Thymus (tissue), 11 donors: Measurements from ENCODE around the gene EPHB3. TPM values are rescaled to one million over a fixed set of nuclear protein-coding genes. Genes with fewer than 3 reads are reported as not detected.
"Not testable (repeated sequence)": the region's sequence is repeated elsewhere in the genome, so short reads cannot be mapped to it uniquely, and the experiment has no call there.

Experiments
- DNase-seq, 9 donors: peaks; one replicate each; pipeline ENCODE4 v3.0.0-alpha.2; 2013; ENCODE audit warnings: low spot score in 9 of 9, low read depth in 6 of 9, missing footprints in 1 of 9
- H3K27ac ChIP-seq, 2 donors: one replicate each; pipeline ENCODE4 v1.5.1; 2013; ENCODE audit warnings: control low read depth in 1 of 2, low read depth in 1 of 2, low read length in 1 of 2, mild to moderate bottlenecking in 1 of 2, moderate library complexity in 1 of 2
- H3K27me3 ChIP-seq, 2 donors: one replicate each; pipeline ENCODE4 v1.5.1; 2013; ENCODE audit warnings: low read length in 1 of 2; ENCODE audit not compliant: control insufficient read depth in 2 of 2, insufficient read depth in 1 of 2
- H3K36me3 ChIP-seq, 2 donors: one replicate each; pipeline ENCODE4 v1.5.1; 2013; ENCODE audit warnings: low read length in 1 of 2, mild to moderate bottlenecking in 1 of 2, moderate library complexity in 1 of 2; ENCODE audit not compliant: control insufficient read depth in 2 of 2, insufficient read depth in 2 of 2
- H3K4me1 ChIP-seq, 2 donors: one replicate each; pipeline ENCODE4 v1.5.1; 2013; ENCODE audit warnings: low read length in 2 of 2; ENCODE audit not compliant: control insufficient read depth in 2 of 2, insufficient read depth in 2 of 2
- H3K4me3 ChIP-seq, 2 donors: one replicate each; pipeline ENCODE4 v1.5.1; 2013; ENCODE audit warnings: low read length in 2 of 2, control low read depth in 1 of 2, mild to moderate bottlenecking in 1 of 2
- H3K9me3 ChIP-seq, 2 donors: one replicate each; pipeline ENCODE4 v1.5.1; 2013; ENCODE audit warnings: low read length in 1 of 2, mild to moderate bottlenecking in 1 of 2; ENCODE audit not compliant: control insufficient read depth in 2 of 2, insufficient read depth in 1 of 2
- whole genome bisulfite sequencing: extraction: QIAGEN DNeasy Blood & Tissue Kit; methylation state at CpG from one replicate; pipeline ENCODE4 v1.1.7; 2013; 5-methylcytosine and 5-hydroxymethylcytosine counted together
- polyA plus RNA-seq: library from polyadenylated mRNA; stranded (reverse); fragments of 200-250 nt; gene quantifications from one replicate; pipeline ENCODE4 v1.2.3, GENCODE V29; 2013
- total RNA-seq: library from RNA; stranded (reverse); fragments of 120-200 nt; gene quantifications from one replicate; pipeline ENCODE4 v1.2.4, GENCODE V29; 2013
- donor health status: healthy.

Gene EPHB3
- total and polyA plus RNA-seq, 2 donors, result 1.1 to 1.3 TPM

GRCh38 chr3:184604615-184605290 is 43.2 kb downstream of the EPHB3 start:
- Histone ChIP-seq H3K9me3 (peaks cover 0 to 3% of the 10 kb centered on the region in 2 donors), H3K27ac (peak overlapping the region in 1 of 2 donors; percentile 18), H3K4me3 (no peak overlapping the region), H3K4me1 (peaks cover 2 to 31% of the 10 kb centered on the region in 2 donors), H3K27me3 (peaks cover 41 to 71% of the 10 kb centered on the region in 2 donors), H3K36me3 (no peaks in the 10 kb centered on the region)
- WGBS, result 57% methylated on average over 20 of the region's 20 CpGs
- no peak for DNase-seq

DNA sequence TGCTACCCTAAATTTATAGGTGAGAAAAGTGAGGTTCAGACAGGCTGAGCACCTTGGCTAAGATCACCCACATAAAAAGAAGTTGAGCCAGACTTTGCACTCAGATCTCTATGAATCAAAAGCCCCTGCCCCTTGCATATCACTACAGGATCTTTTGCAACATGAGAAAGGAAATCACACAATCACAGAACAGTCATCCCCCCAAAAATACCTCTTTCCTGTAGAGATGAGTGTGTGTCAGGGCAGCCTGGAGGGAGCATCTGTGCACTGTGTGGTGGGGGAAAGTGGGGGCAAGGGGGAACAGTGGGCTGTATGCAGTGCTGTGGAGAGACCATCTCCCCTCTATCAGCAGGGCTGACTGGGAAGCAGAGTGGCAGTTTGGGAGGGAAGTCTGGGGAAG is 46.6 kb downstream of the EPHB3 start:
- Histone ChIP-seq H3K4me1 (peaks cover 2 to 21% of the 10 kb centered on the region in 2 donors), H3K36me3 (no peaks in the 10 kb centered on the region), H3K4me3 (no peak overlapping the region), H3K27ac (no peak overlapping the region), H3K27me3 (peaks cover 16 to 37% of the 10 kb centered on the region in 2 donors), H3K9me3 (peaks cover 0 to 3% of the 10 kb centered on the region in 2 donors)
- peak in 3 of 9 donors; percentile 23 to 41 (median 26) for DNase-seq

DNA sequence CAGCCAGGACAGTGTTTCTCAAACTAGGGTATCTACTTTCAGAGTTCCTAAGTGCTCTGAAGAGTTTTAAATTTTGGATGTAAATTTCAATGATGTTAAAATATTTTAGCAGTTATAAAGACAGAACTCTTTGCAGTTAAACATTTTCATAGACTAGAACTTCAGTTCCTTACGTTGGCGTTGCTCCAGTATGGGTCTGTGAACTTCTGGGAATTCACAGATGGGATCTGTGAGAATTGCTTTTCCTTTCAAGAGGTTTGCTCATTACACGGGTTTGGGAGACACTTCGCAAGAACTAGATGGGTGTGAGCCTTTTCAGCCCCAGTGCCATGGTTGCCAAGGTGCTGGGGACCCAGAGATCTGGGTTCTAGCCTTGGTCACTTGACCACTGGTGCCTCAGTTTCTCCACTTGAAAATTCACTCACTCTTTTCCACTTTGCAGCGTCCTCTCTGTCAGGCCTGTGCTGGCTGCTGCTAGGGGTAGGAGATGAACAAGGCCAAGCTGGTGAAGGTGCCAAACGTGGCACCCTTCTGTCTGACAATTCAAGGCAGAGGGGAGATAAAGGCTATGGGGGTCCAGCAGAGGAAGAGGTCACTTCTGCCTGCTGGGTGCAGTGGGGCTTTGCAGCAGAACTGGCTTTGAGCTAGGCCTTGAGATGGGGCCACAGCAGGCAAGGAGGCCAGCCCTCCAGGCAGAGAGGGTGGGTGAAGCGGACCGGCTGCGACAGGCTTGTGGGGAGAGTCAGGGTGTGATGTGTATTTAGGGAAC is 48.1 kb downstream of the EPHB3 start:
- H3K4me3 ChIP-seq, result no peak overlapping the region
- WGBS, result 95% methylated on average over 9 of the region's 9 CpGs
- H3K36me3 ChIP-seq, result no peaks in the 10 kb centered on the region
- H3K4me1 ChIP-seq, result peaks cover 2 to 18% of the 10 kb centered on the region in 2 donors
- peaks cover 6 to 22% of the 10 kb centered on the region in 2 donors for H3K27me3 ChIP-seq
- peaks cover 0 to 3% of the 10 kb centered on the region in 2 donors for H3K9me3 ChIP-seq
- H3K27ac ChIP-seq, result no peak overlapping the region
- no peak for DNase-seq

DNA sequence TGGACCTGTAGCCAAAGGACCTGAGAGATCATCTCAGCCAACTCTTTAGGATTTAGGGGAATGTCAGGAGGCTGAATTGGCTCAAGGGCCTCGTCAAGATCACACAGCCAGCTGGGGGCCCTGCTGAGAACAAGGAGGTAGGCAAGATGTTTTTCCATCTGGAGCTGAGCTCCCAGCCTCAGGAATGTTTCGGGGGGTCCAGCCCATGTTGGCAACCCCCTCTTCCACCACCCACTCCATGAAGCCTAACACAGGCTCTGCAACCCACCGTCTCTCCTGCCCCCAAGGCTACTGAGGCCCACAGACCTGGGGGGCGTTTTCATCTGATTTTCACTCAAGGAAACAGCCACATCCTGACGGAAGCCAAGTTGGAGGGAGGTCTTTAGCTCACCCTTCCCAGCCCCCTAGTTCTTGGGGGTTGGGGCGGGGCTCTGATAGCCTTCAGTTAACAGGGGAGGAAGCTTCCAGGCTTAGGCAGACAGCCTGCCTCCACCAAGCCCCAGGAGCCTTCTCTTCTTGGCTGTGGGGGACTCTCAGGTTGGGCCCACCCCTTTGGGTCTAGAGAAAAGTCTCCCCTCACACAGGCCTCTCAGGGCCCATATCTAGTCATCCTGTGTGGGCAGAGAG is 48.8 kb downstream of the EPHB3 start:
- Histone ChIP-seq H3K9me3 (no peaks in the 10 kb centered on the region), H3K27ac (no peak overlapping the region), H3K4me1 (peaks cover 2 to 15% of the 10 kb centered on the region in 2 donors), H3K27me3 (peaks cover 0 to 15% of the 10 kb centered on the region in 2 donors), H3K36me3 (no peaks in the 10 kb centered on the region), H3K4me3 (no peak overlapping the region)
- WGBS, result 69% methylated on average over 6 of the region's 6 CpGs
- DNase-seq, result no peak

GRCh38 chr3:184611607-184612281 is 50.2 kb downstream of the EPHB3 start:
- no peak for DNase-seq
- WGBS, result 96% methylated on average over 8 of the region's 8 CpGs
- H3K27ac ChIP-seq, result no peak overlapping the region
- no peaks in the 10 kb centered on the region for H3K36me3 ChIP-seq
- H3K9me3 ChIP-seq, result no peaks in the 10 kb centered on the region
- H3K4me1 ChIP-seq, result peaks cover 2 to 15% of the 10 kb centered on the region in 2 donors
- H3K27me3 ChIP-seq, result peaks cover 0 to 6% of the 10 kb centered on the region in 2 donors
- no peak overlapping the region for H3K4me3 ChIP-seq

- H3K9me3 ChIP-seq, result no peaks in the 10 kb centered on the region
- H3K36me3 ChIP-seq, result no peaks in the 10 kb centered on the region
- no peak for DNase-seq
- H3K4me1 ChIP-seq, result peaks cover 0 to 10% of the 10 kb centered on the region in 2 donors
- H3K27me3 ChIP-seq, result no peaks in the 10 kb centered on the region
- H3K27ac ChIP-seq, result no peak overlapping the region
- WGBS, result 98% methylated on average over 1 of the region's 1 CpG
- no peak overlapping the region for H3K4me3 ChIP-seq
Measured at GRCh38 chr3:184615396-184615795, 53.8 kb downstream of the EPHB3 start.

DNA sequence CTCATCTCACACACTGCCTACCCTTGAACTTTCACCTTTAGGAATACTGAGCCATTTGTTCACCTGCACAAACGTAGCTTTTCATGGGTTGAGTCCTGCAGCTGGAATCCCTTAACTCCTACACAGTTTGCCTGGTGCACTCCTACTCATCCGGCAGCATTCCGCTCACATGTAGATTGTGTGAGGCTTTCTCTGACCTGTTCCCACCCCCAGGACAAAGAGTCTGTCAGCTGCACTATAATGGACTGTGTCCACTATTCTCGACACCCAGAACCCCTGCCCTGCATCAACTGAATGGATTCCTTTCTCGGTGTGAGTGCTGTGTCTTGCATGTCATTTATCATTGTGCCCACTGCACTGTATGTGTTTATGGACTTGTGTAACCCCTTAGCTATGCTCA is 54.9 kb downstream of the EPHB3 start:
- Histone ChIP-seq H3K27ac (no peak overlapping the region), H3K4me3 (no peak overlapping the region), H3K4me1 (peaks cover 0 to 8% of the 10 kb centered on the region in 2 donors), H3K36me3 (no peaks in the 10 kb centered on the region), H3K27me3 (no peaks in the 10 kb centered on the region), H3K9me3 (no peaks in the 10 kb centered on the region)
- no peak for DNase-seq
- 92% methylated on average over 5 of the region's 5 CpGs for WGBS

GRCh38 chr3:184617306-184617705 is 55.7 kb downstream of the EPHB3 start:
- WGBS, result 94% methylated on average over 4 of the region's 4 CpGs
- H3K27me3 ChIP-seq, H3K36me3 ChIP-seq, DNase-seq, H3K27ac ChIP-seq, H3K9me3 ChIP-seq, H3K4me1 ChIP-seq, H3K4me3 ChIP-seq: not testable (repeated sequence)
